Psoas muscle (tissue), 8 donors: ENCODE measurements around the gene EPHA1. TPM values are rescaled to one million over a fixed set of nuclear protein-coding genes. Genes with fewer than 3 reads are reported as not detected.

ENCODE experiments used
- ATAC-seq, 4 donors: fragments of 200-7000 bp; cut with Tn5 transposase; one replicate each; pipeline ENCODE4 v1.9.1; 2020; ENCODE audit warnings: moderate library complexity in 3 of 4, mild to moderate bottlenecking in 2 of 4
- DNase-seq, 2 donors: peaks; one replicate each; pipeline ENCODE4 v3.0.0-alpha.2; 2020
- H3K27ac ChIP-seq: fragments of 200-600 bp; one replicate; pipeline ENCODE4 v1.8.0; 2022
- H3K27me3 ChIP-seq, 3 donors: fragments of 200-600 bp in 1 of 3; one replicate each; pipeline versions ENCODE4 v1.6.1 to v1.8.0; 2013 to 2022; ENCODE audit warnings: low read length in 2 of 3, mild to moderate bottlenecking in 2 of 3, moderate library complexity in 1 of 3; ENCODE audit not compliant: insufficient read depth in 3 of 3
- H3K36me3 ChIP-seq, 2 donors: fragments of 200-600 bp in 1 of 2; one replicate each; pipeline versions ENCODE4 v1.6.1 to v1.8.0; 2013 to 2022; ENCODE audit warnings: low read depth in 1 of 2, mild to moderate bottlenecking in 1 of 2, moderate library complexity in 1 of 2; ENCODE audit not compliant: insufficient read depth in 1 of 2
- H3K4me1 ChIP-seq: fragments of 200-600 bp; one replicate; pipeline ENCODE4 v1.8.0; 2022
- H3K4me3 ChIP-seq: fragments of 200-600 bp; one replicate; pipeline ENCODE4 v1.8.0; 2022; ENCODE audit warnings: mild to moderate bottlenecking
- H3K9me3 ChIP-seq: fragments of 200-600 bp; one replicate; pipeline ENCODE4 v1.8.0; 2022
- WGBS, 3 donors: extraction: QIAGEN DNeasy Blood & Tissue Kit; methylation state at CpG; one replicate each; pipeline versions ENCODE4 v1.1.6 to v1.1.7; 2013; 5-methylcytosine and 5-hydroxymethylcytosine counted together
- intact Hi-C, 2 donors: fragments of 100-400 bp; cut with DNase I; formaldehyde crosslinking; loops; one replicate each; pipeline versions ENCODE4 v1.11.0 to v1.14.2; 2022
- polyA plus RNA-seq, 3 donors: library from polyadenylated mRNA; stranded (reverse); fragments of 200-250 nt; gene quantifications; one replicate each; pipeline ENCODE4 v1.2.3, GENCODE V29; 2013
- total RNA-seq, 4 donors: library from RNA; stranded (reverse); fragmentation: NEBNext Ultra II Directional in 2 of 4; extraction: Animal tissue kit (Norgen Biotek cat#: 25700) in 2 of 4; gene quantifications; one replicate each; pipeline versions ENCODE4 v1.2.1 to v1.2.4, GENCODE V29; 2021 to 2023
- TF ChIP-seq, protein P1 (sequence below): fragments of 200-600 bp; IDR thresholded peaks from one replicate; pipeline ENCODE4 v1.8.0; 2022; ENCODE audit warnings: antibody characterized with exemption
- donor health status: healthy with polysubstance abuse.
- donor health status: DM: no; HTN: no; CAD: no; lungs with moderate emphysema.
- donor health status: Bipolar disorder and iron deficiency.
- donor health status: healthy.
- donor health status: DM: yes; HTN: yes; CAD: no.
- donor health status: DM: no; HTN: no; CAD: no.
- donor health status: DM: no; HTN: no; CAD: no.
- donor health status: DM: yes; HTN: yes; CAD: no.

Gene EPHA1
- total and polyA plus RNA-seq, 7 donors, result 0.07 to 0.38 (median 0.20) TPM; not detected in 3

DNA sequence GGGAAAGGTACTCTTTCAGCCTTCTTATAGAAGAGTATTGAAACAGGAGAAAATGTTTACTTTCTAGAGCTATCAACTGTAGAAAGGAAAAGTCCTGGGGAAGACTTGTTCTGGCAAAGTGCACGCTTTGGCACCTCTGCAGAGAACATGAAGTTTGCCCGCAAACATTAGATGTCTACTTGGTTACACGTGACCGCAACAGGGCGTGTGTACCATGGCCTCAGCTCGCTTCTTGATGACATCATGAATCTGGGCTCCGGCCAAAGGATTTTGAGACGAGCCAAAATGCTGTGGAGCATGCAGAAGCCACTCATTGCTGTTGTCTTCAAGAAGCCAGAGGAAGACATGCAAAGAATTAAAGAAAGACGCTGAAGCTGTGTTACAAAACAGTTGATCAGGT, 26.0 kb upstream of the EPHA1 start:
- no peaks in the 10 kb centered on the region for H3K4me1 ChIP-seq
- DNase-seq (peak; percentile 39 to 77), ATAC-seq (no peak)
- H3K4me3 ChIP-seq, result no peak overlapping the region
- H3K27me3 ChIP-seq, result no peaks in the 10 kb centered on the region
- TF ChIP-seq, protein P1, sequence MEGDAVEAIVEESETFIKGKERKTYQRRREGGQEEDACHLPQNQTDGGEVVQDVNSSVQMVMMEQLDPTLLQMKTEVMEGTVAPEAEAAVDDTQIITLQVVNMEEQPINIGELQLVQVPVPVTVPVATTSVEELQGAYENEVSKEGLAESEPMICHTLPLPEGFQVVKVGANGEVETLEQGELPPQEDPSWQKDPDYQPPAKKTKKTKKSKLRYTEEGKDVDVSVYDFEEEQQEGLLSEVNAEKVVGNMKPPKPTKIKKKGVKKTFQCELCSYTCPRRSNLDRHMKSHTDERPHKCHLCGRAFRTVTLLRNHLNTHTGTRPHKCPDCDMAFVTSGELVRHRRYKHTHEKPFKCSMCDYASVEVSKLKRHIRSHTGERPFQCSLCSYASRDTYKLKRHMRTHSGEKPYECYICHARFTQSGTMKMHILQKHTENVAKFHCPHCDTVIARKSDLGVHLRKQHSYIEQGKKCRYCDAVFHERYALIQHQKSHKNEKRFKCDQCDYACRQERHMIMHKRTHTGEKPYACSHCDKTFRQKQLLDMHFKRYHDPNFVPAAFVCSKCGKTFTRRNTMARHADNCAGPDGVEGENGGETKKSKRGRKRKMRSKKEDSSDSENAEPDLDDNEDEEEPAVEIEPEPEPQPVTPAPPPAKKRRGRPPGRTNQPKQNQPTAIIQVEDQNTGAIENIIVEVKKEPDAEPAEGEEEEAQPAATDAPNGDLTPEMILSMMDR, result no peak
- no peak overlapping the region for H3K27ac ChIP-seq
- intact Hi-C loops, result no loop called here
- no peaks in the 10 kb centered on the region for H3K9me3 ChIP-seq
- no peaks in the 10 kb centered on the region for H3K36me3 ChIP-seq
- WGBS, 3 donors, result 28 to 38% (median 29%) methylated on average over 9 of the region's 9 CpGs

DNA sequence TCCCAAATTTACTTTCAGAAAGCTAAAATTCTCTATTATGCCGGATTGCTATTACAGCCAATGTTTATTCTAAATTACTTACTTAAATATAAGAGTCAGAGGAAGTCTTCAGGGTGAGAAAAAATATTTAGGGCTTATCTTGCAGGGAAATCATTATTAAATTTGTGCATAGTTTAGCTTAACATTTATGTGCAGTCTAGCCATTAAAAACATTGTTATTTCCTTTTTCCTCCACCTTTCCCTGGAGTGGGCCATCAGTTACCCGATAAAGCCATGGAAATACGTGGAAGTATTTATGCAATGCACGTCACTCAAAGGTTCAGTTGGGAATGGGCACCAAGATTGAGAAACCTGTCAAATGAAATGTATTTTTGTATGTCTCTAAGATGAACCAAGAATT, 25.1 kb upstream of the EPHA1 start:
- DNase-seq, result no peak
- no peaks in the 10 kb centered on the region for H3K36me3 ChIP-seq
- no peak overlapping the region for H3K27ac ChIP-seq
- H3K9me3 ChIP-seq, result no peaks in the 10 kb centered on the region
- H3K4me1 ChIP-seq, result no peaks in the 10 kb centered on the region
- intact Hi-C loops, result no loop called here
- TF ChIP-seq, protein P1, result no peak
- no peaks in the 10 kb centered on the region for H3K27me3 ChIP-seq
- 81 to 91% (median 86%) methylated on average over 4 of the region's 4 CpGs for WGBS, 3 donors
- H3K4me3 ChIP-seq, result no peak overlapping the region
- no peak for ATAC-seq

DNA sequence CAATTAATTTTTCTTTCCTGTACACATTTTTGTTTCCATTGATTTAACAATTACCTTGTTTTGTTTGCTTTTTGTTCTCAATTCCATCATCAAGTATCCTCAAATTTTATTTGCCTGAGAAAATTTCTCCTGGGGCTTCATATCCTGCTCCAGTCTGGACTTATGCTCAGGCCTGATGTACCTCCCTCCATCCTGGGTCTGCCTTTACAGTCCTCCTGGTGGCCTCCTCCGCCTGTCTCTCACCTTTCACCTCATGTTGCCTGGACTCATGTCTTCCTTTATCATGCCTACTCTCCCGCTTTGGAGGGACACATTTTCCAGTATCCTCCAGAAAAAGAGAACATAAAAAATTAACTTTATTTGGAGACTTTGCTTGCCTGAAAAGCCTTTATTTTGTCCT, 22.5 kb upstream of the EPHA1 start:
- no peak for ATAC-seq
- H3K36me3 ChIP-seq, result no peaks in the 10 kb centered on the region
- H3K4me3 ChIP-seq, result no peak overlapping the region
- no peak for DNase-seq
- H3K4me1 ChIP-seq, result no peaks in the 10 kb centered on the region
- WGBS, 3 donors, result 40 to 70% (median 44%) methylated on average over 2 of the region's 2 CpGs
- intact Hi-C loops, result no loop called here
- TF ChIP-seq, protein P1, result no peak
- no peak overlapping the region for H3K27ac ChIP-seq
- H3K27me3 ChIP-seq, result no peaks in the 10 kb centered on the region
- H3K9me3 ChIP-seq, result no peaks in the 10 kb centered on the region

DNA sequence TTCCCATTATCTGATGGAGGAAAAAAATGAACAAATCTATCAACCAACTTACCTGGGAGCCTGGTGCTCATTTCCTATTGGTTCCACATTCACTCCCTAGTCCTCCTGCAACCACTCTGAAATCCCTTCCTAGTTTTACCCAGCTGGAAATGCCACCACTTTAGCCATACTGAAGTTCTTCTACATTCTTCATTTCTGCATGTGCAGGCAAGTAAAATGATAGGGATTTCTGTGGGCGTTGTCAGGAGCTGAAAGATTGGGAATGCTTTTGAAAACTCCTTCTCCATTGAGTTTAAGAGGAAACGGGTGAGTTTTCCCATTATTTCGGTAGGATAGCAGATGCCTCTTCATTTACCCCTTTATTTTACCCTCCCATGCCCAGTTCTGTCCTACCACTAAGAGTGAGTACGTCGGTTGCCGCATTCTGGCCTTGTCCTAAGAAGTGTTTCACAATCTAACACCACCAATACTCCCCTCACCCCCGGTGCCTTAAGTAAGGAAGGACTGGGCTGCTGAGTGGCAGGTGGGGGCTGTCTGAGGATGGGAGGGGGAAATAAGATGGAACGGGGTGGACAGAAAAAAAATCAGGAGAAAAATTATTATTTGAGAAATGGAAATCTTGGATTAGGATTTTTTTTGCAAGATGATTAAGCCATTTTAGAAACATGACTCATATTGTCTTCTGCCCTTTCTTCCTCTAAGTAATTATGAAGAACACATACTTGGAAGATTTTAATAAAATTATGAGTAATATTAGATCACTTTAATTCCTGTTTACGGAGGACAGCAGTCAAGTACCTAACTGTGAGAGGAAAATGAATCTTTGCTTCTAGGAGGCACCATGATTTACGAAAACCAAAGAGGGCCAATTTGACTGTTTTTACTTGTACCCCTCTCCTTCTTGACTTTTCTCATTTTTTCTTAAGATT, 21.4 kb upstream of the EPHA1 start:
- no peaks in the 10 kb centered on the region for H3K27me3 ChIP-seq
- no peaks in the 10 kb centered on the region for H3K4me1 ChIP-seq
- no peak for DNase-seq
- no peak for ATAC-seq
- no peaks in the 10 kb centered on the region for H3K9me3 ChIP-seq
- no peak overlapping the region for H3K4me3 ChIP-seq
- H3K36me3 ChIP-seq, result no peaks in the 10 kb centered on the region
- TF ChIP-seq, protein P1, result no peak
- WGBS, 3 donors, result 79 to 84% (median 80%) methylated on average over 10 of the region's 10 CpGs
- no peak overlapping the region for H3K27ac ChIP-seq
- intact Hi-C loops, result no loop called here
